HepG2 (cell line): ENCODE measurements around the gene LHPP. TPM values are rescaled to one million over a fixed set of nuclear protein-coding genes. Genes with fewer than 3 reads are reported as not detected.

Source experiments
- MYNN ChIP-seq: sonication (generic); formaldehyde crosslinking; IDR thresholded peaks from 2 replicates; pipeline ENCODE4 v1.4.0; 2020; ENCODE audit warnings: mild to moderate bottlenecking, low read depth, missing genetic modification reagents
- NRL ChIP-seq: sonication (generic); formaldehyde crosslinking; IDR thresholded peaks from 2 replicates; pipeline ENCODE4 v1.5.0; 2020; ENCODE audit warnings: missing genetic modification reagents, mild to moderate bottlenecking, moderate library complexity, borderline replicate concordance
- PAWR ChIP-seq: sonication (generic); formaldehyde crosslinking; IDR thresholded peaks from 2 replicates; pipeline ENCODE4 v1.4.0; 2020; ENCODE audit warnings: missing genetic modification reagents, mild to moderate bottlenecking, borderline replicate concordance
- THAP9 ChIP-seq: sonication (generic); formaldehyde crosslinking; IDR thresholded peaks from 2 replicates; pipeline ENCODE4; 2020; ENCODE audit warnings: missing genetic modification reagents, mild to moderate bottlenecking, borderline replicate concordance
- ZBTB4 ChIP-seq: sonication (generic); formaldehyde crosslinking; IDR thresholded peaks from 2 replicates; pipeline ENCODE4 v1.4.0; 2020; ENCODE audit warnings: missing genetic modification reagents, mild to moderate bottlenecking, borderline replicate concordance
- ZKSCAN5 ChIP-seq: sonication (generic); formaldehyde crosslinking; IDR thresholded peaks from 2 replicates; pipeline ENCODE4 v1.5.1; 2020; ENCODE audit warnings: mild to moderate bottlenecking, missing genetic modification reagents
- polyA plus RNA-seq, 8 experiments: library from polyadenylated mRNA; depleted of rRNA in 3 of 8; stranded (reverse) in 7 of 8; unstranded in 1 of 8; fragments of >200 nt; fragmentation: Illumina TruSeq in 4 of 8; extraction: Trizol in 4 of 8; gene quantifications; 2 replicates each; pipeline versions ENCODE4 v1.2.1 to v1.2.3, GENCODE V29; 2011 to 2016; ENCODE audit warnings: low read depth in 4 of 8, missing spikeins in 1 of 8, mixed read lengths in 1 of 8; ENCODE audit not compliant: insufficient read depth in 1 of 8
- total RNA-seq, 5 experiments: library from RNA; depleted of rRNA; stranded (reverse); fragments of >200 nt; fragmentation: Illumina TruSeq; extraction: Trizol; gene quantifications; 2 replicates each; pipeline ENCODE4 v1.2.3, GENCODE V29; 2016; ENCODE audit warnings: low read depth in 1 of 5

LHPP gene
- total and polyA plus RNA-seq, 2 of the 13 experiments (the other 11 are each of a cell fraction or from before 2014, with no cell fraction given): 5.2 to 13.1 TPM

DNA sequence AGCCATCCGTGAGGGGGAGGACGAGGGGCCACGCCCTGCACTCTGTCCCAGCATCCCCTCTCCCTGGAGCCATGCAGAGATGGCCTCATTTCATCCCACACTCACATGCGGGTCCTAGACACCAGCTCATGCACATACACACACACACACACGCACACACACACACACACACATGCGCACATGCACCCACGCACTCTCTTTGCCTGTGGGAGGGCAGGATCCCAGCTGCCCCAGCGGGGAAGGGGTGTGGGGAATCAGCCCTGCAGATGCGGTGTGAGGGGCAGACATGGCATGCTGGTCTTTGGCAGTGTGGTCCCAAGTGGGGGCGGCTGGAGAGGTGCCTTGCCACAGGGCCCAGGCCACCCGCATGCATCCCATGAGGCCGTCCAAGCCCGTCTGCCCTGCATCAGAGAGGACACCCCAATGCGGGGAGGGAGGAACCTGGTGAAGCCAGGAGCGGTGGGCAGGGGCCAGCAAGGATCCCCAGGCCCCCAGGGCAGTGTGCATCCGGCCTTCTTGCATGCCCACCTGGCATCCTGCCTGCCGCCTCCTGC is 68.1 kb downstream of the LHPP start (continued):
- TF ChIP-seq ZBTB4 (CRISPR knock-in tag): peak; percentile 44; the same call in 1 of the 2 replicates
- TF ChIP-seq ZKSCAN5: no peak
- peak; percentile 55; the same call in 1 of the 2 replicates for TF ChIP-seq NRL
- TF ChIP-seq PAWR (CRISPR knock-in tag): no peak
- TF ChIP-seq MYNN (CRISPR knock-in tag): no peak
- 0 out of 2 replicates have a peak, but pooled peaks have one; percentile 16 for TF ChIP-seq THAP9 (CRISPR knock-in tag)
